Measurements from ENCODE around the gene AAMP. TPM values are rescaled to one million over a fixed set of nuclear protein-coding genes. Genes with fewer than 3 reads are reported as not detected.

The AAMP gene
- total RNA-seq, 4 donors from 2014 or later, result 91.8 to 151 (median 115) TPM

- Histone ChIP-seq H3K27me3 (no peaks in the 10 kb centered on the region), H3K4me3 (no peak overlapping the region), H3K36me3 (peaks cover 0 to 44% (median 0%) of the 10 kb centered on the region in 3 donors), H3K9me3 (no peaks in the 10 kb centered on the region), H3K4me1 (peaks cover 0 to 42% (median 7%) of the 10 kb centered on the region in 4 donors), H3K27ac (peak overlapping the region in 3 of 4 donors; percentile 5 to 43 (median 30))
- TF ChIP-seq POLR2A (IDR thresholded peaks at IDR 0.05), result no peak
- peak; percentile 53 to 81 (median 60) for TF ChIP-seq CTCF (IDR thresholded peaks at IDR 0.05)
- DNase-seq, result peak in 2 of 3 donors; percentile 67 to 70
Observed at GRCh38 chr2:218257390-218257981, 12.5 kb downstream of the AAMP start.

DNA sequence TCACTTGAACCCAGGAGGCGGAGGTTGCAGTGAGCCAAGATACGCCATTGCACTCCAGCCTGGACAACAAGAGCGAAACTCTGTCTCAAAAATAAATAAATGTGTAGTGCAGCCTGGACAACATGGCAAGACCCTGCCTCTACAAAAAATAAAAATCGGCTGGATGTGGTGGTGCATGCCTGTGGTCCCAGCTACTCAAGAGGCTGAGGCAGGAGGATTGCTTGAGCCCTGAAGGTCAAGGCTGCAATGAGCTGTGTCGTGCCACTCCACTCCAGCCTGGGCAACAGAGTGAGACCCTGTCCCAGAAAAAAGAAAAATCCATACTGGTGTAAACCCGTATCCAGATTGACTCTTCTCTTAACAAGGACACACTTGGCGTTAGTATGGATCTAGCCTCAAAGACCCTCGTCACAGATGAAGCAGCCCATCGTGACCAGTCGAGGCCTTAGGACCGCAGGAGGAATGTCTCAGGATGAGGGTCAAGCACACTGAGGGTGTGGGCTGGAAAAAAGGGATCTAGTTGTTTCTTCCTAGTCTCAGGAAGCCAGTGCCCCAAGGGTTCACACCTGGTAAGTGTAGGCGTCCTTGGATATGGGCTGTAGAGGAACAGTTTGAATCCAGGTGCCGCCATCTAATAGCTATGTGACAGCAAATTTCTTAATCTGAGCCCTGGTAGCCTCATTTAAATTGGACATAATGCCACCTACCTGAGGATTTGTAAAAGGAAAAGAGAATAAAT, 13.2 kb downstream of the AAMP start:
- no peak overlapping the region for H3K4me3 ChIP-seq
- H3K27me3 ChIP-seq, result no peaks in the 10 kb centered on the region
- peaks cover 0 to 51% (median 0%) of the 10 kb centered on the region in 3 donors for H3K36me3 ChIP-seq
- no peaks in the 10 kb centered on the region for H3K9me3 ChIP-seq
- DNase-seq, result peak in 1 of 3 donors; percentile 38
- H3K27ac ChIP-seq, result peak overlapping the region in 3 of 4 donors; percentile 5 to 43 (median 30)
- peaks cover 0 to 36% (median 7%) of the 10 kb centered on the region in 4 donors for H3K4me1 ChIP-seq
- no peak for TF ChIP-seq CTCF (IDR thresholded peaks at IDR 0.05)
- TF ChIP-seq POLR2A (IDR thresholded peaks at IDR 0.05), result no peak

GRCh38 chr2:218255446-218255845, 14.5 kb downstream of the AAMP start:
- H3K4me3 ChIP-seq, result no peak overlapping the region
- no peak for DNase-seq
- H3K4me1 ChIP-seq, result peaks cover 0 to 22% (median 3%) of the 10 kb centered on the region in 4 donors
- no peak for TF ChIP-seq CTCF (IDR thresholded peaks at IDR 0.05)
- no peak for TF ChIP-seq POLR2A (IDR thresholded peaks at IDR 0.05)
- H3K27me3 ChIP-seq, result no peaks in the 10 kb centered on the region
- no peaks in the 10 kb centered on the region for H3K9me3 ChIP-seq
- peaks cover 0 to 65% (median 0%) of the 10 kb centered on the region in 3 donors for H3K36me3 ChIP-seq
- no peak overlapping the region for H3K27ac ChIP-seq

DNA sequence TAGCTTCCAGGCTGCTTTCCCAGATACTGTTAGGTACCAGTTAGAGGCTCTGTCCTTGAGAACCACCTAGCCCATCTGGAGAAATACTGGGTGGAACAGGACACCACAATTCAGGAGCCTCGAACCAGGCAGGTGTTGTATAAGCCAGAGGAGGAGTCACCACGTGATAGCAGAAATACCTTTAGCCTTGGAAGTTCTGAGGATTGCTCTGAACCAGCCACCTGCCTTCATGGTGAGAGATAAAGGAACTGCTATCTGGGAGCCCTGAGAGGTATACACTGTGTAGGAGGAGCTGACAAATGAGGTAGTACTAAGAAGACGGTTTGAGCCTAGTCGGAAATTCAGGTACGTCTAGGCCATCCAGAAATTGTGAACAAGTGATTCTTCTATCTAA, 16.7 kb downstream of the AAMP start:
- DNase-seq, result peak in 1 of 3 donors; percentile 33
- peaks cover 0 to 87% (median 0%) of the 10 kb centered on the region in 3 donors for H3K36me3 ChIP-seq
- TF ChIP-seq POLR2A (IDR thresholded peaks at IDR 0.05), result no peak

DNA sequence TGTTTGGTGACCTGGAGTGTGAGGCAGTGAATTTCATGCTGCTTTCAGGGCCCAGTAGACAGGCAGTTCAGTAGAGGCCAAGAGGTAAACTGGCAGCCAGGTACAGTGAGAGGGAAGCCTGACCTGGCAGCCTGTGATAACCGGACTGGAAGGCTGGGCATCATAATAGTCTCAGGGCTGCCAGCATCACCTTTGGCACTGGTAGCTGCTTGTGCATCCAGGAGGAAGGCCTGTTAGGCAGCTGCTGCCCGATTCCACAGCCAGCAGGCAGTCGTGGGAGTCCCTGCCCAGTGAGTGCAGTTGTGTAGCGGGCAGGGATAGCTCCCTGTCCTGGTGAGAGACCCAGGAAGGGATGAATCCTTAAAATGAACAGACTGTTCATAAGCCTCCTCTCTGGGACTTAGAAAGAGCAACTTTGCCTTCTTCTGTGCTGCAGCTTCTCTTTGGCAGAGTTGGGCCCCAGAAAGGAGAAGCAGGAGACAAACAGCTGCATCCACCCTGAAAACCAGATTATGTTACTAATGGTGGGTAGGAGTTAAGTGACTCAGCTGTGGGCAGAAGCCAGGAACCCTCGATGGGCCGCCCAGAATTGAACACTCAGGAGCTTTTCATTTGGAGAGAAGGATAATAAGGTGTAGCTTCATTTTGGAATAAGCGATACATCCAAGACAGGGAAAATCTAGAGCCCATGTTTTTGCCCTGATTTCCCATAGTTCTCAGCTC, 17.3 kb downstream of the AAMP start:
- Histone ChIP-seq H3K36me3 (peaks cover 0 to 92% (median 4%) of the 10 kb centered on the region in 3 donors), H3K27ac (no peak overlapping the region)
- TF ChIP-seq POLR2A (IDR thresholded peaks at IDR 0.05) (no peak), CTCF (IDR thresholded peaks at IDR 0.05) (no peak)

More for the DNA sequence above, 16.7 kb downstream of the AAMP start:
- no peak overlapping the region for H3K27ac ChIP-seq
- H3K4me1 ChIP-seq, result peaks cover 0 to 6% (median under 1%) of the 10 kb centered on the region in 4 donors
- no peak overlapping the region for H3K4me3 ChIP-seq
- H3K9me3 ChIP-seq, result no peaks in the 10 kb centered on the region
- H3K27me3 ChIP-seq, result no peaks in the 10 kb centered on the region

More for the DNA sequence above, 17.3 kb downstream of the AAMP start:
- H3K4me1 ChIP-seq, result peaks cover 0 to 6% (median 0%) of the 10 kb centered on the region in 4 donors
- no peak overlapping the region for H3K4me3 ChIP-seq
- H3K27me3 ChIP-seq, result no peaks in the 10 kb centered on the region
- peak in 1 of 3 donors; percentile 30 for DNase-seq
- no peaks in the 10 kb centered on the region for H3K9me3 ChIP-seq

Measured in Peyer's patch (tissue), 4 donors.